ENCODE measurements around the gene AKNAD1.

DNA sequence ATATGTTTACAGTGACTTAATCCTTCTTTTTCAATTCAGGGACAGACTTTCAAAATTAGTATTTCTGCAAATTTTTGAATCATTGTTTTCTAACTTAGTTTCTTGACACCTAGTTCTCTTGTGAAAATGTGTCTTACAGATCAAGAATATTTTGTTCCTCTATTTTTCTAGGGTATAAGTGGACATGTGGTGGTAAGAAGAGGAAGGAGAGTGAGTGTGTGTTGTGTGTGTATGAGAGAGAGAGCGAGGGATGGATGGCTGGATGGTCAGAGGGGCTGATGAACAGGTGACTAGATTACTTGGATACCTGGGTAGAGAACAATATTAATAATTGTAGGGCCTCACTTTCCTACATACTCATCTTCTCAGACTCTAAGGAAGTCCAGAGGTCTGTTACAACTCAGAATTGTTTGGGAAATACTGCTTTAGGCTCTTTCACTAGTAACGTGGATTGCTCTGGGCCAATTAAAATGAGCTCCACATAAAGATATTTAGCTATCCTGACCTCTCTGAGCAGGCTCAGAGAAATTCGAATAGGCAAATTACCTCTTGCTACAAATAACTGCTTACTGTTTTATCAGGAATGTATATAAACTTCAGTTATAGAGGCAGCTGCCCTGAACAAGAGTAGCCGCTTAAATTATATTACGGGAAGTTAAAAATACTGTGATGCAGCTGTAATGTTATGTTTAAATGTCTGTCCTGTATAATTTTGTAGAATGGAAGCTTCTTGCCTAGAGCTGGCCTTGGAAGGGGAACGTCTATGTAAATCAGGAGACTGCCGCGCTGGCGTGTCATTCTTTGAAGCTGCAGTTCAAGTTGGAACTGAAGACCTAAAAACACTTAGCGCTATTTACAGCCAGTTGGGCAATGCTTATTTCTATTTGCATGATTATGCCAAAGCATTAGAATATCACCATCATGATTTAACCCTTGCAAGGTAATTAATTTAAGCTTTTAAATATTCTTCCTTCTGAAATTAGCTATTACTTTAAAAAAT, 39.6 kb upstream of the AKNAD1 start:
- TF ChIP-seq, protein P1, sequence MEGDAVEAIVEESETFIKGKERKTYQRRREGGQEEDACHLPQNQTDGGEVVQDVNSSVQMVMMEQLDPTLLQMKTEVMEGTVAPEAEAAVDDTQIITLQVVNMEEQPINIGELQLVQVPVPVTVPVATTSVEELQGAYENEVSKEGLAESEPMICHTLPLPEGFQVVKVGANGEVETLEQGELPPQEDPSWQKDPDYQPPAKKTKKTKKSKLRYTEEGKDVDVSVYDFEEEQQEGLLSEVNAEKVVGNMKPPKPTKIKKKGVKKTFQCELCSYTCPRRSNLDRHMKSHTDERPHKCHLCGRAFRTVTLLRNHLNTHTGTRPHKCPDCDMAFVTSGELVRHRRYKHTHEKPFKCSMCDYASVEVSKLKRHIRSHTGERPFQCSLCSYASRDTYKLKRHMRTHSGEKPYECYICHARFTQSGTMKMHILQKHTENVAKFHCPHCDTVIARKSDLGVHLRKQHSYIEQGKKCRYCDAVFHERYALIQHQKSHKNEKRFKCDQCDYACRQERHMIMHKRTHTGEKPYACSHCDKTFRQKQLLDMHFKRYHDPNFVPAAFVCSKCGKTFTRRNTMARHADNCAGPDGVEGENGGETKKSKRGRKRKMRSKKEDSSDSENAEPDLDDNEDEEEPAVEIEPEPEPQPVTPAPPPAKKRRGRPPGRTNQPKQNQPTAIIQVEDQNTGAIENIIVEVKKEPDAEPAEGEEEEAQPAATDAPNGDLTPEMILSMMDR (IDR thresholded peaks at IDR 0.05; ENCODE audit: borderline replicate concordance, extremely low read depth, low read length, poor library complexity, severe bottlenecking) = no peak
- no peak for TF ChIP-seq EZH2 (IDR thresholded peaks at IDR 0.05; ENCODE audit: borderline replicate concordance, low read depth, low read length, severe bottlenecking)
